Esophagus muscularis mucosa (tissue), 4 donors: Measurements from ENCODE around the gene ATRIP.

ENCODE experiments used
- EP300 ChIP-seq: sonication (generic); formaldehyde crosslinking; IDR thresholded peaks from one replicate; pipeline ENCODE4 v1.6.1; 2017; ENCODE audit warnings: antibody characterized with exemption
- POLR2A ChIP-seq: fragments of 450-650 bp; IDR thresholded peaks from one replicate; pipeline ENCODE4 v1.6.1; 2017; ENCODE audit warnings: antibody characterized with exemption, moderate library complexity, mild to moderate bottlenecking, low read depth
- POLR2AphosphoS5 ChIP-seq, 2 donors: sonication (generic); formaldehyde crosslinking; IDR thresholded peaks; one replicate each; pipeline ENCODE4 v1.6.1; 2017; ENCODE audit warnings: antibody characterized with exemption in 2 of 2
- TF ChIP-seq, protein P1 (sequence below), 3 experiments: fragments of 200-600 bp in 2 of 3; fragments of 450-650 bp in 1 of 3; sonication (generic) in 2 of 3; IDR thresholded peaks; one replicate each; pipeline ENCODE4 v1.5.1; 2017 to 2019; ENCODE audit warnings: antibody characterized with exemption in 3 of 3, mild to moderate bottlenecking in 2 of 3, moderate library complexity in 1 of 3

DNA sequence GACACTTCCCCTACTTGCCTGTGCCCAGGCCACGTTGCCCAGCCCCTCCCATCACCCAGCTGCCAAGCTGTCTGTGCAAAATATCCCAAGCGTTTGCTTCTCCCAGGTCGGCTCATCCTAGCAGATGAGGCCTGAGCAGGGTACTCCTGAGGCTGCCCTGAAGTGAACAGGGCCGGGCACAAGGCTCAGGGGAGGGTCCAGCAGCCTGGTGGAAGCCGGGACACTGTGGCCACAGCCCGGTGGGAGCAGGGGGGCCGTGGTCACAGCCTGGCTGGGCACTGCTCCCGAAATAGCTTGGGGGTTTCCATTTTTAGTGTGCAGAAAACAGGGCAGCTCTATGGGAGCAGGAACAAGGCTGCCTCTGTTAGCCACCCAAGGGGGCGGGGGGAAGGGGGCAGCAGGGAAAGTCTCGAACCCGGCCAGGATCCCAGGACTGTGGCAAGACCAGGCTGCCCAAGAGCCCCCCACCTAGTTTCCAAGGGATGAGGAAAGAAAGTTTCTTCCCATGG is 20.1 kb upstream of the ATRIP start:
- peak; percentile 64 to 88 for TF ChIP-seq POLR2AphosphoS5 (IDR thresholded peaks at IDR 0.05)
- TF ChIP-seq, protein P1, sequence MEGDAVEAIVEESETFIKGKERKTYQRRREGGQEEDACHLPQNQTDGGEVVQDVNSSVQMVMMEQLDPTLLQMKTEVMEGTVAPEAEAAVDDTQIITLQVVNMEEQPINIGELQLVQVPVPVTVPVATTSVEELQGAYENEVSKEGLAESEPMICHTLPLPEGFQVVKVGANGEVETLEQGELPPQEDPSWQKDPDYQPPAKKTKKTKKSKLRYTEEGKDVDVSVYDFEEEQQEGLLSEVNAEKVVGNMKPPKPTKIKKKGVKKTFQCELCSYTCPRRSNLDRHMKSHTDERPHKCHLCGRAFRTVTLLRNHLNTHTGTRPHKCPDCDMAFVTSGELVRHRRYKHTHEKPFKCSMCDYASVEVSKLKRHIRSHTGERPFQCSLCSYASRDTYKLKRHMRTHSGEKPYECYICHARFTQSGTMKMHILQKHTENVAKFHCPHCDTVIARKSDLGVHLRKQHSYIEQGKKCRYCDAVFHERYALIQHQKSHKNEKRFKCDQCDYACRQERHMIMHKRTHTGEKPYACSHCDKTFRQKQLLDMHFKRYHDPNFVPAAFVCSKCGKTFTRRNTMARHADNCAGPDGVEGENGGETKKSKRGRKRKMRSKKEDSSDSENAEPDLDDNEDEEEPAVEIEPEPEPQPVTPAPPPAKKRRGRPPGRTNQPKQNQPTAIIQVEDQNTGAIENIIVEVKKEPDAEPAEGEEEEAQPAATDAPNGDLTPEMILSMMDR (IDR thresholded peaks at IDR 0.05), result no peak
- TF ChIP-seq POLR2A, result no peak
- TF ChIP-seq EP300, result no peak
